Heart right ventricle (tissue), 16 donors: ENCODE measurements around the gene RASL10A. TPM values are rescaled to one million over a fixed set of nuclear protein-coding genes. Genes with fewer than 3 reads are reported as not detected.

Experiments used
- ATAC-seq, 8 donors: fragments of 200-7000 bp; cut with Tn5 transposase; one replicate each; pipeline ENCODE4 v1.9.1; 2020; ENCODE audit warnings: mild to moderate bottlenecking in 8 of 8, moderate library complexity in 8 of 8, moderate number of reproducible peaks in 1 of 8
- DNase-seq, 2 donors: peaks; one replicate each; pipeline ENCODE4 v3.0.0-alpha.2; 2020
- H3K27ac ChIP-seq, 10 donors: fragments of 200-600 bp; sonication (generic) in 2 of 10; one replicate each; pipeline versions ENCODE4 v1.5.0 to v1.8.0; 2020 to 2022; ENCODE audit warnings: mild to moderate bottlenecking in 3 of 10
- H3K27me3 ChIP-seq, 7 donors: fragments of 200-600 bp; one replicate each; pipeline ENCODE4 v1.8.0; 2021 to 2022; ENCODE audit warnings: mild to moderate bottlenecking in 2 of 7
- H3K36me3 ChIP-seq, 9 donors: fragments of 200-600 bp; sonication (generic) in 1 of 9; one replicate each; pipeline versions ENCODE4 v1.5.0 to v1.8.0; 2020 to 2022; ENCODE audit warnings: mild to moderate bottlenecking in 2 of 9
- H3K4me1 ChIP-seq, 9 donors: fragments of 200-600 bp; sonication (generic) in 1 of 9; one replicate each; pipeline versions ENCODE4 v1.5.0 to v1.8.0; 2020 to 2022; ENCODE audit warnings: mild to moderate bottlenecking in 4 of 9
- H3K4me3 ChIP-seq, 10 donors: fragments of 200-600 bp; sonication (generic) in 2 of 10; one replicate each; pipeline versions ENCODE4 v1.5.0 to v1.8.0; 2020 to 2022; ENCODE audit warnings: mild to moderate bottlenecking in 7 of 10, moderate library complexity in 2 of 10
- H3K9me3 ChIP-seq, 11 donors: fragments of 200-600 bp in 10 of 11; sonication (generic) in 2 of 11; one replicate each; pipeline versions ENCODE4 v1.5.0 to v1.8.0; 2013 to 2022; ENCODE audit warnings: mild to moderate bottlenecking in 2 of 11, control low read depth in 1 of 11, moderate library complexity in 1 of 11
- WGBS, 2 donors: extraction: QIAGEN DNeasy Blood & Tissue Kit; methylation state at CpG; one replicate each; pipeline ENCODE4 v1.1.7; 2013; ENCODE audit warnings: inconsistent platforms in 1 of 2; 5-methylcytosine and 5-hydroxymethylcytosine counted together
- intact Hi-C, 10 donors: fragments of 100-400 bp; cut with DNase I; formaldehyde crosslinking; loops; one replicate each; pipeline versions ENCODE4 v1.11.1 to v1.14.2; 2022
- polyA plus RNA-seq, 2 donors: library from polyadenylated mRNA; stranded (reverse); fragments of 200-250 nt; gene quantifications; one replicate each; pipeline ENCODE4 v1.2.3, GENCODE V29; 2013
- total RNA-seq, 10 donors: library from RNA; stranded (reverse); fragmentation: NEBNext Ultra II Directional in 3 of 10; extraction: Animal tissue kit (Norgen Biotek cat#: 25700) in 3 of 10; gene quantifications; one replicate each; pipeline versions ENCODE4 v1.2.1 to v1.2.4, GENCODE V29; 2021 to 2023
- TF ChIP-seq, protein P1 (sequence below), 9 donors: fragments of 200-600 bp; sonication (generic) in 2 of 9; IDR thresholded peaks; one replicate each; pipeline versions ENCODE4 v1.5.0 to v1.8.0; 2021 to 2022; ENCODE audit warnings: antibody characterized with exemption in 9 of 9, mild to moderate bottlenecking in 5 of 9, moderate library complexity in 1 of 9
- donor health status: Arrhythmogenic right ventricular cardiomyopathy.
- donor health status: ischemic (EF 13 %, LVEDD 7.1; RV severe dilation, severe dysfunction).
- donor health status: healthy with polysubstance abuse.
- donor health status: DM: no; HTN: yes; CAD: no.
- donor health status: DM: no; HTN: no; CAD: no.
- donor health status: ischemic (EF 25% LVEDD 6.9; RV normal size, moderate dysfunction).
- donor health status: ischemic (EF 25% LVEDD 5.7; RV mildly dilated, moderate dysfunction).
- donor health status: healthy.
- donor health status: DM: yes; HTN: yes; CAD: no.
- donor health status: Ischemic cardiomyopathy.
- donor health status: ischemic (EF 35%, LVEDD 5.7; RV mildly dilated, moderate dysfunction).
- donor health status: nonischemic (EF 11% LVEDD 7.7; RV severe dilation, severe dysfunction).
- donor health status: DM: yes; HTN: yes; CAD: no.
- donor health status: PGD.
- donor health status: ischemic (EF 29% LVEDD 5.4; RV normal size, mild dysfunction).
- donor health status: nonischemic (EF 23%, LVEDD 6.1; RV moderate dilation, normal function).

Gene RASL10A
- total and polyA plus RNA-seq, 12 donors = 0.87 to 4.3 (median 1.7) TPM

DNA sequence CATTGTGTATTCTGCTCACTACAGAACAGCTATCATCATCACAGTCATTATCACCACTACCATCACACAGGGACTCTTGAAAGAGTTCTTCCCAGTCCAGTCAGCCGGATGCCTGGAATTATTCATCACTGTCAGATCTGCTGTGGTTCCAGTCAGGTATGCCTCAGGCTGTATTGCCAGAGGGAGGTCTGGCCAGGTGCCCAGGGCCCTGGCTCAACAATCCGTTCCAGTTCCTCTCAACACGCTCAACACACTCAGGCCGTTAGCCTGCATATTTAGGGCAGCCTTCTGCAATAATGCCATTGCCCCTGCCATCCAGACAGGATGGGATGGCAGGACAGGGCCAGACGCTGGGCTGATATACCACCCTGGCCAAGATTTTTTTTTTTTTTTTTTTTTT is 28.6 kb upstream of the RASL10A start:
- 45 to 46% methylated on average over 5 of the region's 5 CpGs for whole genome bisulfite sequencing, 2 donors
- Histone ChIP-seq H3K27me3 (no peaks in the 10 kb centered on the region), H3K9me3 (no peaks in the 10 kb centered on the region), H3K27ac (peak overlapping the region in 8 of 10 donors; percentile 11 to 64 (median 50)), H3K4me1 (peaks cover 0 to 55% (median 30%) of the 10 kb centered on the region in 9 donors), H3K36me3 (peaks cover 0 to 100% (median 47%) of the 10 kb centered on the region in 9 donors), H3K4me3 (no peak overlapping the region)
- DNase-seq (peak; percentile 57 to 68), ATAC-seq (peak; percentile 44 to 91 (median 79))
- TF ChIP-seq, protein P1, sequence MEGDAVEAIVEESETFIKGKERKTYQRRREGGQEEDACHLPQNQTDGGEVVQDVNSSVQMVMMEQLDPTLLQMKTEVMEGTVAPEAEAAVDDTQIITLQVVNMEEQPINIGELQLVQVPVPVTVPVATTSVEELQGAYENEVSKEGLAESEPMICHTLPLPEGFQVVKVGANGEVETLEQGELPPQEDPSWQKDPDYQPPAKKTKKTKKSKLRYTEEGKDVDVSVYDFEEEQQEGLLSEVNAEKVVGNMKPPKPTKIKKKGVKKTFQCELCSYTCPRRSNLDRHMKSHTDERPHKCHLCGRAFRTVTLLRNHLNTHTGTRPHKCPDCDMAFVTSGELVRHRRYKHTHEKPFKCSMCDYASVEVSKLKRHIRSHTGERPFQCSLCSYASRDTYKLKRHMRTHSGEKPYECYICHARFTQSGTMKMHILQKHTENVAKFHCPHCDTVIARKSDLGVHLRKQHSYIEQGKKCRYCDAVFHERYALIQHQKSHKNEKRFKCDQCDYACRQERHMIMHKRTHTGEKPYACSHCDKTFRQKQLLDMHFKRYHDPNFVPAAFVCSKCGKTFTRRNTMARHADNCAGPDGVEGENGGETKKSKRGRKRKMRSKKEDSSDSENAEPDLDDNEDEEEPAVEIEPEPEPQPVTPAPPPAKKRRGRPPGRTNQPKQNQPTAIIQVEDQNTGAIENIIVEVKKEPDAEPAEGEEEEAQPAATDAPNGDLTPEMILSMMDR (IDR thresholded peaks at IDR 0.05) = no peak
- intact Hi-C loops = loop anchor here in 2 of 10 donors (5.0 kb wide), 1 partner anchor 37 kb away; the partner anchor contains the start of gene GAS2L1 (in 2 of the 2)

DNA sequence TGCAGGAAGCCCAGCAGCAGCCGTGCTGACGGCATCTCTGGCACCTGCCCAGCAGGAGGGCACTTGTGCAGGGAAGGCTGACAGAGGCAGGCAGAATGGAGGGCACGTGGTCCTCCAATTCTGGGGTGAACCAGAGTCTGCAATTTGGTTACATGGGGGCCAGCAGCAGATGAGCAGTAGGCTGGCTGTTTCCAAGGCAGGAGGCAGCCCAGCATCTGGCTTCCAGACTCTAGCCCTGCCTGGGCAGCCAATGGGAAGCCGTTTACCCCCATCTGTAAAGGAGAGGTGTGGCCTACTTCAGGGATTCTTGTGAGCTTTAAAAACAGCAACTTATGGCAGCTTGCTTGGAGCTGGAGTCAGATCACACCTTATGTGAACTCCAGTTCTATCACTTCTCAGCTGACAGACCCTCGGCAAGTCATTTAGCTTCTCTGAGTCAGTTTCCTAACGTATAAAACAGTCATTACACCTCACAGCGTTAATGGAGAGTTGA is 27.9 kb upstream of the RASL10A start:
- peak; percentile 61 to 89 (median 76) for ATAC-seq
- DNase-seq = peak; percentile 60 to 73
- Histone ChIP-seq H3K4me3 (no peak overlapping the region), H3K27ac (peak overlapping the region in 9 of 10 donors; percentile 11 to 64 (median 53)), H3K27me3 (no peaks in the 10 kb centered on the region), H3K9me3 (no peaks in the 10 kb centered on the region), H3K36me3 (peaks cover 0 to 100% (median 50%) of the 10 kb centered on the region in 9 donors), H3K4me1 (peaks cover 0 to 55% (median 30%) of the 10 kb centered on the region in 9 donors)
- 59 to 64% methylated on average over 7 of the region's 7 CpGs for WGBS, 2 donors
- intact Hi-C loops = loop anchor here in 3 of 10 donors (1.0 to 5.0 kb wide), 2 partner anchors 34 to 36 kb away; partner anchors contain the start of gene GAS2L1 (in 2 of the 3)
- TF ChIP-seq, protein P1 (IDR thresholded peaks at IDR 0.05) = no peak

DNA sequence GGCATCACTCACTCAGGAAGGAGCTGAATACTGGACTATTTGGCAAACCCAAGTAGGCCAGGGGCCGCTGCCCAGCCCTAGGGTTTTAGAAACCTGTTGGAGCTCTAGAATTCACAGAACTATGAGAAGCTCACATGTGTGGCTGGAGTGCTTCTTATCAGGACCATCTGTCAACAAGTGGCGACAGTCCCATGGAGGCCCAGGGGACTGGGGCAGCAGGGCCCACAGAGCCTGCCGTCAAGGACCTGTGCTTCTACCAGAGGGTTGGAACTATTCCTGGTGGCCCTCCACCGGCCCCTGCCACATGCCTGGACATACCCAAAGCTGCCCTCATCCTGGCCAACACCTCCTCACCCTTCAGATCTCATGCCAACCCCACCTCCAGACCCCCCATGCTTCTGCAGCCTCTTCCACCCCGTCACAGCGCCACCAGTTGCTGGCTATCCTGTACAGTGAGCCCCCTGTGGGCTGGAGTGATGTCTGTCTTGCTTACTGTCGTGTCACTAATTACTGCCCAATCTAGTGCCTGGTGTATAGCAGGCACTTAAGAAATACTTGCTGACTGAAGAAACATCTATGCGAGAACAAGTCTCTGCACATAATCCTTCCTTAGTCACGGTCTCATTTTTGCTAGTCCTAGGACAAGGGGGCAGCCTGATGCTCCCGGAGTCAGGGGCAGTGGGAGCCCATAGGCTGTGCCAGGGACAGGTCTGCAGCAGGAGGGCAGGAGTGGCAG is 27.2 kb upstream of the RASL10A start:
- peaks cover 0 to 100% (median 50%) of the 10 kb centered on the region in 9 donors for H3K36me3 ChIP-seq
- DNase-seq = no peak

DNA sequence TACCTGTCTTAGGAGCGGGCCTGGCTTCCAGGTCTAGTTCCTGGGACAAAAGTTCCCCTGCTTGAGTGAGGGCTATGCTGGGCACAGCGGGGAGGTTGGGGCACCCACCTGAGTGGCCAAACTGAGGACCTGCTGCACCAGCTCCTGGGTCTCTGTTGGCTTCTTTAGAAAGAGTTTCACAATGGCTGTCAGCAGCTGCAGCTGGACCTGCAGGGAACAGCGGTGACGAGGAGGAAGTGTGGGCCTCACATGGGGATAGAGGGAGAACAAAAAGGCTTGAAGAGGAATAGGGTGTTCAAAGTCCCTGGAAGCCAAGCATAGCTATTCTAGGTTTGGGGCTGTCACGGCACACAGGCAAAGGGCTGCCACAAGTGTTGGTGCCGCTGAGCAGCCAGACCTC is 26.7 kb upstream of the RASL10A start:
- TF ChIP-seq, protein P1 (IDR thresholded peaks at IDR 0.05) = no peak
- Histone ChIP-seq H3K36me3 (peaks cover 0 to 100% (median 44%) of the 10 kb centered on the region in 9 donors), H3K27me3 (no peaks in the 10 kb centered on the region), H3K9me3 (no peaks in the 10 kb centered on the region), H3K4me1 (peaks cover 0 to 55% (median 30%) of the 10 kb centered on the region in 9 donors), H3K27ac (peak overlapping the region in 6 of 10 donors; percentile 7 to 53 (median 32)), H3K4me3 (no peak overlapping the region)
- DNase-seq (no peak), ATAC-seq (peak in 2 of 8 donors; percentile 6 to 7)
- intact Hi-C loops = loop anchor here in 2 of 10 donors (5.0 kb wide), 1 partner anchor 35 kb away; the partner anchor contains the start of gene GAS2L1 (in 2 of the 2)
- 71 to 77% methylated on average over 6 of the region's 6 CpGs for WGBS, 2 donors

More for the DNA sequence above, 27.2 kb upstream of the RASL10A start:
- H3K4me3 ChIP-seq = no peak overlapping the region
- peak overlapping the region in 7 of 10 donors; percentile 7 to 53 (median 29) for H3K27ac ChIP-seq
- H3K4me1 ChIP-seq = peaks cover 0 to 55% (median 30%) of the 10 kb centered on the region in 9 donors
- no peaks in the 10 kb centered on the region for H3K9me3 ChIP-seq
- intact Hi-C loops = loop anchor here in 3 of 10 donors (1.0 to 5.0 kb wide), 2 partner anchors 33 to 35 kb away; partner anchors contain the start of gene GAS2L1 (in 2 of the 3)
- peak in 1 of 8 donors; percentile 24 for ATAC-seq
- TF ChIP-seq, protein P1 (IDR thresholded peaks at IDR 0.05) = no peak
- WGBS, 2 donors = 61 to 65% methylated on average over 10 of the region's 10 CpGs
- no peaks in the 10 kb centered on the region for H3K27me3 ChIP-seq
